BJ (cell line): Measurements from ENCODE around the gene GFRA1. TPM values are rescaled to one million over a fixed set of nuclear protein-coding genes. Genes with fewer than 3 reads are reported as not detected.

Experiments used
- CTCF ChIA-PET: fragments of 350-600 bp; formaldehyde crosslinking; extraction: SDS; loops from one replicate; lab custom pipeline; 2021; ENCODE audit warnings: antibody characterized with exemption, inconsistent platforms; lab: Yijun Ruan, JAX
- POLR2A ChIA-PET: fragments of 300-600 bp; sonication (Branson Sonifier 250); formaldehyde crosslinking; extraction: SDS; loops from one replicate; lab custom pipeline; 2021; ENCODE audit warnings: antibody characterized with exemption; lab: Charles Lee
- DNase-seq: peaks from one replicate; pipeline ENCODE4 v3.0.0-alpha.2; 2011; ENCODE audit warnings: low read depth
- H3K27me3 ChIP-seq: 2 replicates; pipeline ENCODE4 v1.6.0; 2011; ENCODE audit warnings: low read length; ENCODE audit not compliant: control insufficient read depth, insufficient read depth
- H3K36me3 ChIP-seq: 2 replicates; pipeline ENCODE4 v1.5.1; 2011; ENCODE audit warnings: low read length; ENCODE audit not compliant: control insufficient read depth, insufficient read depth
- H3K4me3 ChIP-seq: 2 replicates; pipeline ENCODE4 v1.5.1; 2011; ENCODE audit warnings: low read depth, mild to moderate bottlenecking, control low read depth, low read length
- polyA plus RNA-seq: library from polyadenylated mRNA; depleted of rRNA; stranded (reverse); fragments of >200 nt; gene quantifications from 2 replicates; pipeline ENCODE4 v1.2.3, GENCODE V29; 2011
- TF ChIP-seq, protein P1 (sequence below): IDR thresholded peaks from 2 replicates; pipeline ENCODE4 v1.5.1; 2011; ENCODE audit warnings: low read depth, mild to moderate bottlenecking, control low read depth, inconsistent platforms, low read length, moderate library complexity; ENCODE audit not compliant: insufficient read depth

The GFRA1 gene
- polyA plus RNA-seq, 1 experiment = 41.6 TPM

GRCh38 chr10:116108095-116108494 lies 164.9 kb downstream of the GFRA1 start:
- TF ChIP-seq, protein P1, sequence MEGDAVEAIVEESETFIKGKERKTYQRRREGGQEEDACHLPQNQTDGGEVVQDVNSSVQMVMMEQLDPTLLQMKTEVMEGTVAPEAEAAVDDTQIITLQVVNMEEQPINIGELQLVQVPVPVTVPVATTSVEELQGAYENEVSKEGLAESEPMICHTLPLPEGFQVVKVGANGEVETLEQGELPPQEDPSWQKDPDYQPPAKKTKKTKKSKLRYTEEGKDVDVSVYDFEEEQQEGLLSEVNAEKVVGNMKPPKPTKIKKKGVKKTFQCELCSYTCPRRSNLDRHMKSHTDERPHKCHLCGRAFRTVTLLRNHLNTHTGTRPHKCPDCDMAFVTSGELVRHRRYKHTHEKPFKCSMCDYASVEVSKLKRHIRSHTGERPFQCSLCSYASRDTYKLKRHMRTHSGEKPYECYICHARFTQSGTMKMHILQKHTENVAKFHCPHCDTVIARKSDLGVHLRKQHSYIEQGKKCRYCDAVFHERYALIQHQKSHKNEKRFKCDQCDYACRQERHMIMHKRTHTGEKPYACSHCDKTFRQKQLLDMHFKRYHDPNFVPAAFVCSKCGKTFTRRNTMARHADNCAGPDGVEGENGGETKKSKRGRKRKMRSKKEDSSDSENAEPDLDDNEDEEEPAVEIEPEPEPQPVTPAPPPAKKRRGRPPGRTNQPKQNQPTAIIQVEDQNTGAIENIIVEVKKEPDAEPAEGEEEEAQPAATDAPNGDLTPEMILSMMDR = no peak
- ChIA-PET POLR2A (no interaction called here), CTCF (interaction anchor here (1.4 kb wide), 1 partner anchor 12 kb away, joined by 3 read pairs; no protein-coding TSS in a partner anchor)

GRCh38 chr10:116106611-116107010 lies 166.4 kb downstream of the GFRA1 start:
- no peaks in the 10 kb centered on the region for H3K36me3 ChIP-seq
- ChIA-PET CTCF (no interaction called here), POLR2A (no interaction called here)
- no peaks in the 10 kb centered on the region for H3K27me3 ChIP-seq
- no peak for DNase-seq
- no peak overlapping the region for H3K4me3 ChIP-seq
- TF ChIP-seq, protein P1 = no peak

More at GRCh38 chr10:116108095-116108494, 164.9 kb downstream of the GFRA1 start:
- no peak for DNase-seq
- H3K36me3 ChIP-seq = no peaks in the 10 kb centered on the region
- no peaks in the 10 kb centered on the region for H3K27me3 ChIP-seq
- H3K4me3 ChIP-seq = no peak overlapping the region

DNA sequence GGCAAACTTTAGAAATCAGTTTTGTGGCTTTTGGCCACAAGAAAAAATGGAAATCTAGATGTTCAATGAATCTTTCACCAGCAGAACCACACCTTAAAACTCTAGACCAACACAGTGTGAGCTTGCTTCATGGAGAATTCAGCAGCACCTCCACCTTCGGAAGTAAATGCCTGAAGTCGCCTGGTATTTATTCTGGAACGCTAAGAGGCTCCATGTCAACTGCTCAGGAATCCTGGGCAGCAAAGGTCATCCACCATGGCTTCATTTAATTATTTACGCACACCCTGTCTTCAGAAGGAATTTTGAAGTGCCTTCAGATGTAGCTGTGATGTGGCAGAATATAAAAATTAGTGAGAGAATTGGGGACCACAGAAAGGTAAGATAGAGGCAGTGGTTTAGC lies 167.7 kb downstream of the GFRA1 start:
- TF ChIP-seq, protein P1 = no peak
- ChIA-PET CTCF (no interaction called here), POLR2A (no interaction called here)
- H3K4me3 ChIP-seq = no peak overlapping the region
- no peaks in the 10 kb centered on the region for H3K27me3 ChIP-seq
- H3K36me3 ChIP-seq = no peaks in the 10 kb centered on the region
- no peak for DNase-seq

GRCh38 chr10:116104210-116104932 lies 168.6 kb downstream of the GFRA1 start:
- ChIA-PET POLR2A (no interaction called here), CTCF (no interaction called here)
- H3K27me3 ChIP-seq = no peaks in the 10 kb centered on the region
- TF ChIP-seq, protein P1 = no peak
- DNase-seq = no peak
- H3K36me3 ChIP-seq = no peaks in the 10 kb centered on the region
- no peak overlapping the region for H3K4me3 ChIP-seq

- Histone ChIP-seq H3K36me3 (no peaks in the 10 kb centered on the region), H3K27me3 (no peaks in the 10 kb centered on the region), H3K4me3 (no peak overlapping the region)
- TF ChIP-seq, protein P1 = no peak
- ChIA-PET CTCF (no interaction called here), POLR2A (no interaction called here)
- no peak for DNase-seq
Observed at GRCh38 chr10:116103668-116104067, 169.3 kb downstream of the GFRA1 start.
